GM18505 (cell line): ENCODE data around the gene RTN4R.
"Not testable (repeated sequence)": the region's sequence is repeated elsewhere in the genome, so short reads cannot be mapped to it uniquely, and the experiment has no call there.

Experiments used
- ATAC-seq: cut with Tn5 transposase; IDR thresholded peaks from one replicate; pipeline ENCODE4 v1.9.1; 2021; ENCODE audit not compliant: unreplicated experiment
- POLR2A ChIP-seq: IDR thresholded peaks from 4 replicates; pipeline ENCODE4 v1.6.1; 2011; ENCODE audit warnings: borderline replicate concordance; ENCODE audit not compliant: insufficient read depth, insufficient read length; ENCODE audit errors: extremely low read depth

Gene RTN4R

DNA sequence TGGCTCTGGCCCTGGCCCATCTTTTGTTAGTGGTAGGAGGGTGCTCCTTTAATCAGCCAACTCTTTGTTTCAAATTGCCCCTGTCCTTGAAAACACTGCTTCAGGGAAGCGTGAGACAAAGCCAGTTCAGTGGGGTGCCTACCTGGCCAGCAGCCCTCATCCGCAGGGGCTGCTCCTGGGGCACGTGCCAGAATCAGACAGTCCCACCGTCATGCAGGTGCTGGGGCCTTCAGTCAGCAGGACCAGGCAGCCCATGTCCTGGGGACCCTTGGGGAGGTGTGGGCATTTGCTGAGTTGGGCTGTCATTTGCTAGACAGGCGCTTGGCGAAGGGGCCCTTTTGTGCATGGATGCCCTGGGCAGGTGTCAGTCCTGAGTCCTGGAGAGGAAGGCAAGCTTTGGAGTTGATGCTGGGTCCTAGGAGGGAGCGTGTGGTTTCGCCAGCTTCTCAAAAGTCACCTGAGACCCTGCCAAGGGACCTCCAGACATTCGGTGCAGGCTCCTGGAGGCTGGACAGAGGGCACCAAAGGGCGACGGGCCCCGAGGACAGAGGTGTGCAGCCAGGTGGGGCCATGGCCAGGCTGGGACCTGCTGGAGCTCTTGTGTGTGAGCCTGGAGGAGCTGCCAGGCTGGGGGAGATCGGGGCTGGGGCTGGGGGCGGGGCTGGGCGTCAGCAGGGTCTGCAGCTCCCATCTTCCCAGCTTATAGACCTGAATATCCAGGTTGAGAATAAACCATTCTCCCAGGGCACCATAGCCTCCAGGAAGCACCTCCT lies 15.0 kb upstream of the RTN4R start:
- no peak for ATAC-seq
- TF ChIP-seq POLR2A: no peak

- ATAC-seq: no peak
- TF ChIP-seq POLR2A: no peak
Observed at GRCh38 chr22:20281891-20282290, 13.8 kb upstream of the RTN4R start.

- not testable (repeated sequence) for ATAC-seq
Observed at GRCh38 chr22:20281473-20281872, 13.4 kb upstream of the RTN4R start.

GRCh38 chr22:20280866-20281265 lies 12.7 kb upstream of the RTN4R start:
- ATAC-seq: no peak
- no peak for TF ChIP-seq POLR2A

DNA sequence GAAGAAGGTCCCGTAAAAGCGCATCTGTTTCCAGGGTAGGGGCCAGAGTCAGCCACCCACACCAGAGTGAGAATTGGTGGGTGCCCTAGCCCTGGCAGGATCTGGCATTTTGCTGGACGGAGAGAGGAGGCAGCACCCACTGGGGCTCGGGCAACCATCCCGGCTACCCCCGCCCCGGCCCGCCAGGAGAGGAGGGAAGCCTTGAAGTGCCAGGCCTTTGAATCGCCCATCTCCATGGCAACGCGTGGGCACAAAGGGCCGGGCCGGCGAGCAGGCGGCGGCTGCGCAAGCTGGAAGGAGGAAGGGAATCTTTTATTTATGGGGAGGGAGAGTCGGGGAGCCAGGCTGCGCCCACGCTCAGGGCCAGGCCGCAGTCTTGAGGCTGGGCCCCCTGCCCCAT lies 12.0 kb upstream of the RTN4R start:
- ATAC-seq: not testable (repeated sequence)

GRCh38 chr22:20279662-20280134 lies 11.6 kb upstream of the RTN4R start:
- TF ChIP-seq POLR2A: no peak
- no peak for ATAC-seq

DNA sequence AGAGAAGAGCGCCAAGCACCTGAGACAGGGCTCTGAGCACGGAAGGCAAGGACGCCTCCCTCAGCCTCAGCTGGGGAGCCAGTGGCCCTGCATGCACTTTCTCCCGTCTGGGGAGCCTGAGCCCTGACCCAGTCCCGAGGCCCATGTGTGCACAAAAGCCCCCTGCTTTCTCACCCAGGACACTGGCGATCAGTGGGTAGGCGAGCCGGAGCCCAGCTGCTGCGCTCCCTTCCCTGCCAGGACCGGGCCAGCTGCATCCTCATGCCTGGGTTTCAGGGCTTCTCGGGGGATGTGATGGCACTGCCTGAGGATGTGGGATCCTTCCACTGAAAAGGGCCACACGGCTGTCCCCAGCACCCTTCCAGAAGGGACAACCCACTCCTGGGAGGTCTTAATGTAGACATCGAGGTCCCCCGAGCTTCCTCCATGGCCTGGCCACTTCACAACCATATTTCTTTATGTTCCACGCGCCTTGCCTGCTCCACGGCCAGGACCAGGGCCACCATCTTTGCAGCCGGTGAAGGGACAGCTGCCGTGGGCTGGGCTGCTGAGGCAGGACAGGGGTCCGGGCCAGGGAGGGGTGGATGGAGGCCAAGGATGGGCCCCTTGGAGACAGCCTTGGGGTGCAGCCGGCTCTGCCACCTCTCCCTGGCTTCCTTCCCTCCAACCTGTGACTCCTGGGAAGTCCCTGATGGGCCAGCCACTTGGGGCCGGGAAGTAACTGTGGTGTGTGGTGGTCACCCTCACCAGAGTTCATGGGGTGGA lies 10.8 kb upstream of the RTN4R start:
- ATAC-seq: not testable (repeated sequence)

GRCh38 chr22:20277936-20278635 lies 10.0 kb upstream of the RTN4R start:
- not testable (repeated sequence) for ATAC-seq

DNA sequence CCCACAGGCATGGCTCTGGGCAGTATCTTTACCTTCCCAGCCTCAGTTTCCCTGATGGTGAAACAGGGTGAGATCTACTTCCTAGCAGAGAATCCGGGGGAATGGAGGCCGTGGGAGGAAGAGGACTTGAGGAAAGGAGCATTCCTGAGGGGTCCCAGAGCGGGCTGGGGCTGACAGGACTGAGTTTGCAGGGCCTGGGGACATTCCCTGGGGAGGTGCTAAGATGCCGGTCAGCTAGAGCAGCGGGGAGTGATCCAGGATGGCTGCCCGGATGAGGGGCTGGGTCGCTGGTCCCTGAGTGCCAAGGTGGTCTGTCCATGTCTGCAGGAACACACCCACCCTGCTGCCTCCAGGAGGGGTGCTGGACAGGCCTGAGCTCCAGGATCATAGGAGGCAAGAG lies 8.3 kb upstream of the RTN4R start:
- no peak for TF ChIP-seq POLR2A
- no peak for ATAC-seq

GRCh38 chr22:20275836-20276235 lies 7.7 kb upstream of the RTN4R start:
- no peak for ATAC-seq
- no peak for TF ChIP-seq POLR2A

DNA sequence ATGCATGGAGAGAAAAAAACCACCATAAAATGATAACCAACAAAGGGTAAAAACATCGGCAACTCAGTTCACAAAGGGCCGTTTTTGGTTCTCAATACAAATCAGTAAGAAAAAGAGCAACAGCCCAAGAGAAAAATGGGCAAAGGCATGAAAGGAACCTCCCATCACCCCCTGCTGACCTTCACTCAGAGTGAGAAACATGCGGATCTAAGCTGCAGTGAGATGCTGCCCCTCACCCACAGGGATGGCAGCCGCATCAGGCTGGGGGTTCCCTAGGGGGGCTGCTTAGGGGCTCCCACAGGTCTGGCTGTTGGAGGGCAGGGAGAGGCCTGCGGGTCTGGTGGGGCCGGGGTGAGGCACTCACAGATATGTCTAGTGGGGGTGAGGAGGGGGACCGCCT lies 7.2 kb upstream of the RTN4R start:
- ATAC-seq: not testable (repeated sequence)

- not testable (repeated sequence) for ATAC-seq
Observed at GRCh38 chr22:20274374-20274773, 6.3 kb upstream of the RTN4R start.

- TF ChIP-seq POLR2A: no peak
- ATAC-seq: no peak
Observed at GRCh38 chr22:20273758-20274181, 5.7 kb upstream of the RTN4R start.

DNA sequence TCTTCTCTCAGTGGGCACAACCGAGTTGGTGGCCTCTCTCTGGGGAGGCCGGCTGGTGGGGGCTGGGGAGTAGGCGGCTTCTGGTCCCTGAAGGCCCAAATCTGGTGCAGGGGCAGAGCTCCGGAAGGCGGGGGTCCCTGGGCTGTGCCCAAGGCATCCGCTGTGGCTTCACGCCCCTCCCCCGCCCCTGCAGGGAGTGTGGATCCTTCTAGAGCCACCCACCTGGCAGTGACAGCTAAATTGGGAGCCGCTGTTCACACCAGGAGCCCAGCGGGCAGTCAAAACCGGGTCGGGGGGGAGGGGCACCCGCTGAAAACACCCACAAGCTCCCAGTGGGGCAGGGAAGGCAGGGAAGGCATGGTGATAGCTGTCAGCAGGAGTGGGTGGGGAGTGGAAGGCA lies 4.6 kb upstream of the RTN4R start:
- no peak for TF ChIP-seq POLR2A
- ATAC-seq: no peak

GRCh38 chr22:20272174-20272573 lies 4.1 kb upstream of the RTN4R start:
- no peak for TF ChIP-seq POLR2A
- no peak for ATAC-seq
